Measurements from ENCODE around the gene MSI2.

- TF ChIP-seq EZH2 (IDR thresholded peaks at IDR 0.05) (no peak), POLR2AphosphoS5 (IDR thresholded peaks at IDR 0.05; ENCODE audit: borderline replicate concordance, low read depth, low read length) (no peak)
Measured at GRCh38 chr17:57595426-57595825, 339.1 kb downstream of the MSI2 start.

Measured in SK-N-MC (cell line).